Epithelial cell of esophagus (primary cell): ENCODE measurements around the gene PIWIL4.
A peak's percentile ranks its signal among the peaks of the same experiment; 100 is the strongest.
"Not testable (repeated sequence)": the region's sequence is repeated elsewhere in the genome, so short reads cannot be mapped to it uniquely, and the experiment has no call there.

Experiments used
- DNase-seq: peaks from one replicate; pipeline ENCODE4 v3.0.0; 2010; ENCODE audit warnings: low read depth
- H3K4me3 ChIP-seq: 2 replicates; pipeline ENCODE4 v1.5.1; 2011; ENCODE audit warnings: mild to moderate bottlenecking, low read length, control low read depth
- TF ChIP-seq, protein P1 (sequence below): IDR thresholded peaks from 2 replicates; pipeline ENCODE4 v1.5.1; 2011; ENCODE audit warnings: low read depth, mild to moderate bottlenecking, low read length, control low read depth, inconsistent platforms; ENCODE audit not compliant: insufficient read depth; ENCODE audit errors: missing control alignments

Gene PIWIL4

GRCh38 chr11:94641167-94641761, 74.1 kb downstream of the PIWIL4 start:
- TF ChIP-seq, protein P1, sequence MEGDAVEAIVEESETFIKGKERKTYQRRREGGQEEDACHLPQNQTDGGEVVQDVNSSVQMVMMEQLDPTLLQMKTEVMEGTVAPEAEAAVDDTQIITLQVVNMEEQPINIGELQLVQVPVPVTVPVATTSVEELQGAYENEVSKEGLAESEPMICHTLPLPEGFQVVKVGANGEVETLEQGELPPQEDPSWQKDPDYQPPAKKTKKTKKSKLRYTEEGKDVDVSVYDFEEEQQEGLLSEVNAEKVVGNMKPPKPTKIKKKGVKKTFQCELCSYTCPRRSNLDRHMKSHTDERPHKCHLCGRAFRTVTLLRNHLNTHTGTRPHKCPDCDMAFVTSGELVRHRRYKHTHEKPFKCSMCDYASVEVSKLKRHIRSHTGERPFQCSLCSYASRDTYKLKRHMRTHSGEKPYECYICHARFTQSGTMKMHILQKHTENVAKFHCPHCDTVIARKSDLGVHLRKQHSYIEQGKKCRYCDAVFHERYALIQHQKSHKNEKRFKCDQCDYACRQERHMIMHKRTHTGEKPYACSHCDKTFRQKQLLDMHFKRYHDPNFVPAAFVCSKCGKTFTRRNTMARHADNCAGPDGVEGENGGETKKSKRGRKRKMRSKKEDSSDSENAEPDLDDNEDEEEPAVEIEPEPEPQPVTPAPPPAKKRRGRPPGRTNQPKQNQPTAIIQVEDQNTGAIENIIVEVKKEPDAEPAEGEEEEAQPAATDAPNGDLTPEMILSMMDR = no peak
- no peak overlapping the region for H3K4me3 ChIP-seq
- DNase-seq = no peak

DNA sequence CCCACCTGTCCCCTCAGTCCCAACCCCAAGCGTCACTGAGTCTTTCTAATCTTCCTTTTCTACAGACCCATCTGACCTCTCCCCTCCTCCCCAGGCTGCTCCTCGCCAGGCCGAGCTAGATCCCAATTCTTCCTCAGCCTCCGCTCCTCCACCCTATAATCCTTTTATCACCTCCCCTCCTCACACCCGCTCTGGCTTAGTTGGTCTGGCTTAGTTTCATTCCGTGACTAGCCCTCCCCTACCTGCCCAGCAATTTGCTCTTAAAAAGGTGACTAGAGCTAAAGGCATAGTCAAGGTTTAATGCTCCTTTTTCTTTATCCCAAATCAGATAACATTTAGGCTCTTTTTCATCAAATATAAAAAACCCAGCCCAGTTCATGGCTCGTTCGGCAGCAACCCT, 76.0 kb downstream of the PIWIL4 start:
- not testable (repeated sequence) for DNase-seq, H3K4me3 ChIP-seq

DNA sequence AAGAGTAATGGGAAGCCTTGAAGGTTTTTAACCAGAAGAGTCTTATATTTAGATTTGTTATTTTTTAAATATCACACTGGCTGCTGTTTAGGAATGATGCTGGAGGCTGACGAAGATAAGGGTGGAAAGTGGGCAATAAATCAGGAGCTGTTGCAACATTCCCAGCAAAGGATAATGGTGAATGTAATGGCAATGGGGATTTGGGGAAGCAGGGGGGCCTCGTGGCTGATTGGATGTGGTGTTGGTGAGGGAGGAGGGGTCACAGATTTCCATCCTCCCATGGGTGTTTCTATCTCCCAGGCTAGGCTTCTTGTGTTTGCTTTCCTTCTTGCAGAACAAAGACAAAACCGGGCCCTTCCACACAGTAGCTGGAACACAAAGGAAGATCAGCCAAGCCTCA, 80.8 kb downstream of the PIWIL4 start:
- TF ChIP-seq, protein P1 = no peak
- H3K4me3 ChIP-seq = no peak overlapping the region
- DNase-seq = no peak

- TF ChIP-seq, protein P1 = no peak
- no peak overlapping the region for H3K4me3 ChIP-seq
- DNase-seq = no peak
Observed at GRCh38 chr11:94648789-94649188, 81.6 kb downstream of the PIWIL4 start.

- no peak overlapping the region for H3K4me3 ChIP-seq
- TF ChIP-seq, protein P1 = no peak
- DNase-seq = no peak
Observed at GRCh38 chr11:94649254-94649653, 82.1 kb downstream of the PIWIL4 start.

- H3K4me3 ChIP-seq = no peak overlapping the region
- no peak for DNase-seq
- TF ChIP-seq, protein P1 = no peak
Observed at GRCh38 chr11:94649964-94650623, 82.9 kb downstream of the PIWIL4 start.

GRCh38 chr11:94650756-94651155, 83.6 kb downstream of the PIWIL4 start:
- TF ChIP-seq, protein P1 = no peak
- H3K4me3 ChIP-seq = no peak overlapping the region
- peak; percentile 50 for DNase-seq
